ENCODE measurements around the gene RBM33.

- TF ChIP-seq, protein P1, sequence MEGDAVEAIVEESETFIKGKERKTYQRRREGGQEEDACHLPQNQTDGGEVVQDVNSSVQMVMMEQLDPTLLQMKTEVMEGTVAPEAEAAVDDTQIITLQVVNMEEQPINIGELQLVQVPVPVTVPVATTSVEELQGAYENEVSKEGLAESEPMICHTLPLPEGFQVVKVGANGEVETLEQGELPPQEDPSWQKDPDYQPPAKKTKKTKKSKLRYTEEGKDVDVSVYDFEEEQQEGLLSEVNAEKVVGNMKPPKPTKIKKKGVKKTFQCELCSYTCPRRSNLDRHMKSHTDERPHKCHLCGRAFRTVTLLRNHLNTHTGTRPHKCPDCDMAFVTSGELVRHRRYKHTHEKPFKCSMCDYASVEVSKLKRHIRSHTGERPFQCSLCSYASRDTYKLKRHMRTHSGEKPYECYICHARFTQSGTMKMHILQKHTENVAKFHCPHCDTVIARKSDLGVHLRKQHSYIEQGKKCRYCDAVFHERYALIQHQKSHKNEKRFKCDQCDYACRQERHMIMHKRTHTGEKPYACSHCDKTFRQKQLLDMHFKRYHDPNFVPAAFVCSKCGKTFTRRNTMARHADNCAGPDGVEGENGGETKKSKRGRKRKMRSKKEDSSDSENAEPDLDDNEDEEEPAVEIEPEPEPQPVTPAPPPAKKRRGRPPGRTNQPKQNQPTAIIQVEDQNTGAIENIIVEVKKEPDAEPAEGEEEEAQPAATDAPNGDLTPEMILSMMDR (IDR thresholded peaks at IDR 0.05; ENCODE audit: low read length), result no peak
- TF ChIP-seq EZH2 (IDR thresholded peaks at IDR 0.05; ENCODE audit: borderline replicate concordance, low read length), result no peak
Measured at GRCh38 chr7:155727616-155728015, 83.2 kb downstream of the RBM33 start.
